NAMALWA (cell line): ENCODE results near the gene HSD17B2.
"Not testable (repeated sequence)": the region's sequence is repeated elsewhere in the genome, so short reads cannot be mapped to it uniquely, and the experiment has no call there.

Experiments used
- DNase-seq: peaks from one replicate; pipeline ENCODE4 v3.0.0-alpha.2; 2015; ENCODE audit warnings: low spot score

Gene HSD17B2

GRCh38 chr16:82134846-82135245, 99.8 kb downstream of the HSD17B2 start:
- no peak for DNase-seq

GRCh38 chr16:82135844-82136243, 100.8 kb downstream of the HSD17B2 start:
- no peak for DNase-seq

- no peak for DNase-seq
Measured at GRCh38 chr16:82136956-82137821, 102.1 kb downstream of the HSD17B2 start.

GRCh38 chr16:82137822-82138167, 102.7 kb downstream of the HSD17B2 start:
- DNase-seq, result no peak

- no peak for DNase-seq
Measured at GRCh38 chr16:82138478-82139285, 103.6 kb downstream of the HSD17B2 start.

- not testable (repeated sequence) for DNase-seq
Measured at GRCh38 chr16:82139286-82139571, 104.2 kb downstream of the HSD17B2 start.

- DNase-seq, result no peak
Measured at GRCh38 chr16:82146556-82146955, 111.5 kb downstream of the HSD17B2 start.

GRCh38 chr16:82146957-82147356, 111.9 kb downstream of the HSD17B2 start:
- no peak for DNase-seq

GRCh38 chr16:82147546-82147945, 112.5 kb downstream of the HSD17B2 start:
- DNase-seq, result no peak
